Measurements from ENCODE around the gene SSR3. TPM values are rescaled to one million over a fixed set of nuclear protein-coding genes. Genes with fewer than 3 reads are reported as not detected.

SSR3 gene
- total and polyA plus RNA-seq, 2 of the 13 experiments (the other 11 are each of a cell fraction or from before 2014, with no cell fraction given), result 229 to 325 TPM

GRCh38 chr3:156576651-156577348, 21.9 kb upstream of the SSR3 start:
- ATAC-seq (peak; percentile 39; the same call in 1 of the 3 replicates), DNase-seq (ENCODE audit: low spot score) (no peak), FAIRE-seq (no peak)
- Histone ChIP-seq H3K9ac (ENCODE audit: insufficient read depth, low read depth, low read length) (no peak overlapping the region), H3K27me3 (ENCODE audit: control insufficient read depth in 1 of 2, insufficient read depth in 2 of 2, low read length in 2 of 2) (no peaks in the 10 kb centered on the region), H3K27ac (ENCODE audit: extremely low read length, insufficient read depth, low read length) (no peak overlapping the region), H4K20me1 (ENCODE audit: insufficient read depth, low read length) (no peaks in the 10 kb centered on the region), H3K79me2 (ENCODE audit: insufficient read depth, low read length) (no peaks in the 10 kb centered on the region), H3K36me3 (replicated peaks in 1 of 2; ENCODE audit: control insufficient read depth in 1 of 2, insufficient read depth in 2 of 2, low read length in 2 of 2) (no peaks in the 10 kb centered on the region), H3K4me2 (ENCODE audit: low read depth, low read length) (no peak overlapping the region), H3K9me3 (ENCODE audit: low read length) (no peaks in the 10 kb centered on the region), H3K4me1 (ENCODE audit: insufficient read depth, low read length) (no peaks in the 10 kb centered on the region), H3K4me3 (replicated peaks in 1 of 3; ENCODE audit: insufficient read depth in 1 of 3, low read depth in 2 of 3, low read length in 3 of 3) (no peak overlapping the region), H2AFZ (ENCODE audit: low read length) (no peak overlapping the region)
- ChIA-PET POLR2A (no interaction called here), CTCF (ENCODE audit: low intra/inter-chr PET ratio, low total read pairs) (no interaction called here)
- no TSS peak for BruUV-seq (replicated peaks)
- in situ Hi-C loops (cut with HindIII; ENCODE audit: extremely low pct_ligation_motif_present, low pct_unique_long_range_greater_than_20kb) (no loop called here), intact Hi-C loops (cut with micrococcal nuclease; ENCODE audit: unreplicated experiment) (no loop called here)
- WGBS (ENCODE audit: low lambda C conversion rate), result 36% methylated on average over 2 of the region's 2 CpGs
- TF ChIP-seq CTCF (CRISPR knock-in tag; IDR thresholded peaks at IDR 0.05), result peak; percentile 25; the same call in 1 of the 2 replicates
- no peak for TF ChIP-seq ZNF567 (CRISPR knock-in tag; IDR thresholded peaks at IDR 0.05; ENCODE audit: borderline replicate concordance)
- TF ChIP-seq LCORL (IDR thresholded peaks at IDR 0.05), result no peak
- TF ChIP-seq LCORL (CRISPR knock-in tag; IDR thresholded peaks at IDR 0.05), result no peak
- TF ChIP-seq STAG1 (CRISPR knock-in tag; IDR thresholded peaks at IDR 0.05), result peak; percentile 49
- TF ChIP-seq MIER3 (CRISPR knock-in tag; IDR thresholded peaks at IDR 0.05; ENCODE audit: borderline replicate concordance), result no peak
- no peak for TF ChIP-seq CREB1 (IDR thresholded peaks at IDR 0.05)
- TF ChIP-seq CREB1 (CRISPR knock-in tag; IDR thresholded peaks at IDR 0.05), result no peak
